Lower leg skin (tissue), 4 donors: ENCODE results near the gene P2RY2. TPM values are rescaled to one million over a fixed set of nuclear protein-coding genes. Genes with fewer than 3 reads are reported as not detected.

Source experiments
- DNase-seq, 2 donors: peaks; one replicate each; pipeline ENCODE4 v3.0.0-alpha.2; 2019; ENCODE audit warnings: low spot score in 2 of 2
- H3K4me3 ChIP-seq: fragments of 200-600 bp; sonication (generic); 2 replicates; pipeline ENCODE4 v1.5.1; 2017; ENCODE audit warnings: mild to moderate bottlenecking, low read depth; ENCODE audit not compliant: poor library complexity, severe bottlenecking
- CTCF ChIP-seq, 3 donors: fragments of 450-650 bp; IDR thresholded peaks; one replicate each; pipeline ENCODE4 v1.5.1; 2016; ENCODE audit warnings: antibody characterized with exemption in 3 of 3, mild to moderate bottlenecking in 3 of 3, moderate library complexity in 2 of 3
- POLR2A ChIP-seq, 2 donors: fragments of 450-650 bp; IDR thresholded peaks; one replicate each; pipeline ENCODE4 v1.6.1; 2016 to 2017; ENCODE audit warnings: antibody characterized with exemption in 2 of 2, mild to moderate bottlenecking in 1 of 2, moderate library complexity in 1 of 2
- WGBS, 2 donors: methylation state at CpG; one replicate each; pipeline ENCODE4 v1.1.5; 2018; 5-methylcytosine and 5-hydroxymethylcytosine counted together
- intact Hi-C: fragments of 100-400 bp; cut with DNase I; formaldehyde crosslinking; loops from one replicate; pipeline ENCODE4 v1.15.0; 2023; ENCODE audit warnings: low total_unique reads
- total RNA-seq, 4 donors: library from RNA; depleted of rRNA; stranded (reverse); fragments of >200 nt; gene quantifications; one replicate each; pipeline ENCODE4 v1.1.0, GENCODE V29; 2016

Gene P2RY2
- total RNA-seq, 4 donors from 2014 or later, result 3.2 to 8.7 (median 5.1) TPM

DNA sequence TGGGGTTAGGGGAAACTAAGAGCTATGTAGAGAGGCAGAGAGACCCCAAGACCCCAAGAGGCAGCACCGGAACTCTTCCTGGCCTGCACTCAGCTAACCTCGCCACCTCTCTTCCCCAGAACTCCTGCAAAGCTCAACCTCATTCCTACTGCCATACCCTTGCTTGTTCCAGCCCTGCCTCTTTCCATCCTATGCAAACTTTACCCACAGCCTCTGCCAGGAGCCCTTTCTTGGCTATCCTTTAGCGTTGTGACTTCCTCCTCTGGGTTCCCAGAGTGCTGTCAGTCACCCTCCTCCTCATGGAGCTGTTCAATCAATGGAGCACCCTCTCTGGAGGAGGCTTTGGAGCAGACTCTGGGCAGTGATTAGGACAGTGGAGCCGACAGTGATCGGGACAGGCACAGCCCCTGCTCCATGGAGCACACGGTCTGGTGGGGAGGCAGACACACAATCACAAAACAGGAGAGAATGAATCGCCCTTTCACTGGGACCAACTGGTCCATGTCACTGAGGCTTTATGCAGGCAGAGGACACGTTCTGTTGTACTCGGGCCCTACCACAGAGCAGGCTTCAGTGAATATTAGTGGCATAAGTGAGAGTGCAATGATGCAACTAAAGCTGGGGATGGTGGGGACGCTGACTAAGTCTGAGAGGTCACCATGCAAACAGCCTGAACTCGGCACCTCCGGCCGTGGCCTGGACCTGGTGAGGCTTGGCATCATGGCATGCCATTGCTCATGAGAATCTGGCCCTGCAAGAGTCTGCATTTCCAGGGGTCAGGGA lies 24.6 kb upstream of the P2RY2 start:
- DNase-seq, result peak in 1 of 2 donors; percentile 81
- WGBS, 2 donors, result 62 to 68% methylated on average over 13 of the region's 13 CpGs
- no peak overlapping the region for H3K4me3 ChIP-seq
- intact Hi-C loops, result no loop called here
- no peak for TF ChIP-seq POLR2A (IDR thresholded peaks at IDR 0.05)
- TF ChIP-seq CTCF (IDR thresholded peaks at IDR 0.05), result no peak

DNA sequence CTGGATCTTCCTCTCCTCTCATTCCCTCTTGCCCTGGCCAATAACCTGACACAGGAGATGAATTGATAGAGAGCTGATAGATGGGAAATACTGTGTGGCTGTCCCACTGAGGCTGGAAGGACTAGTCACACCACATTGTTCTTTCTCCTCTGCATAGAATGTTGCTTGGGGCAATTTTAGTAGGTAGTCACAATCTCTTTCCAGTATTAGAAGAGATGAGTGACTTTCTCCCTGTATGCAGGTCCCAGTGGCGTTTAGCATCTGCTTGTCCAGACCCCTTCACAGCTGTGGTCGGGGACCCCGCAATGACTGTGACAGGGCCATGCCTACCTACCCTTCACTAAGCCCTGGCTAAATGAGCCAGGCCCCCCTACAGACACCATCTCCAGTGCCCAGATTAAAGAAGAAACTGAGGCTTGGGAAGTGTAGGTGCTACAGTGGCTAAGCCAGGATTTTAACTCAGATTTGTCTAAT lies 24.0 kb upstream of the P2RY2 start:
- 53 to 67% methylated on average over 3 of the region's 3 CpGs for WGBS, 2 donors
- intact Hi-C loops, result no loop called here
- DNase-seq, result peak in 1 of 2 donors; percentile 76
- H3K4me3 ChIP-seq, result no peak overlapping the region
- TF ChIP-seq POLR2A (IDR thresholded peaks at IDR 0.05) (no peak), CTCF (IDR thresholded peaks at IDR 0.05) (no peak)

- no peak for TF ChIP-seq CTCF (IDR thresholded peaks at IDR 0.05)
- no peak for TF ChIP-seq POLR2A (IDR thresholded peaks at IDR 0.05)
- WGBS, 2 donors, result 28 to 31% methylated on average over 8 of the region's 8 CpGs
- H3K4me3 ChIP-seq, result no peak overlapping the region
- intact Hi-C loops, result no loop called here
- DNase-seq, result peak; percentile 62 to 86
Observed at GRCh38 chr11:73194593-73194992, 23.5 kb upstream of the P2RY2 start.

GRCh38 chr11:73195191-73196007 lies 22.7 kb upstream of the P2RY2 start:
- peak; percentile 62 to 77 for DNase-seq
- 46 to 65% methylated on average over 3 of the region's 3 CpGs for WGBS, 2 donors
- intact Hi-C loops, result no loop called here
- TF ChIP-seq CTCF (IDR thresholded peaks at IDR 0.05) (no peak), POLR2A (IDR thresholded peaks at IDR 0.05) (no peak)
- no peak overlapping the region for H3K4me3 ChIP-seq

DNA sequence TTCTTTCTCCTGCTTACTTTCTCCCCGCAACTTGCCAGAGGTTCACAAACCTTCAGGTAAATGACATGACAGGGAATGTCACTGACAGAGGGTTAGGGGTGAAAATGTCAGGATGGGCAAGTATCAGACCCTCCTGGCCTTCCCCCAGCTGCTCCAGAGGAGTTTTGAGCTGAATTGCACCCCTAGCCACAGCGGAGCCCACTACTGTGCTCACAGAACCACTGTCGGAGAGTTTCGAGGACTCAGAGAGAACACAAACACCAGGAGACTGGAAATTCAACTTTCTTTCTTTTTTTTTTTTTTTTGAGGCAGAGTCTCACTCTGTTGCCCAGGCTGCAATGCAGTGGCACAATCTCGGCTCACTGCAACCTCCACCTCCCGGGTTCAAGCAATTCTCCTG lies 21.5 kb upstream of the P2RY2 start:
- intact Hi-C loops, result no loop called here
- WGBS, 2 donors, result 88 to 92% methylated on average over 6 of the region's 6 CpGs

More for the DNA sequence above, 21.5 kb upstream of the P2RY2 start:
- no peak overlapping the region for H3K4me3 ChIP-seq
- no peak for TF ChIP-seq POLR2A (IDR thresholded peaks at IDR 0.05)
- no peak for TF ChIP-seq CTCF (IDR thresholded peaks at IDR 0.05)
- DNase-seq, result peak in 1 of 2 donors; percentile 31
